ENCODE measurements around the gene UBR1.

GRCh38 chr15:43133430-43134156 is 27.8 kb upstream of the UBR1 start, which contains the start of gene TMEM62:
- TF ChIP-seq CTCF (IDR thresholded peaks at IDR 0.05; ENCODE audit: insufficient read depth, low read length): no peak
- peak; percentile 49 for TF ChIP-seq REST (IDR thresholded peaks at IDR 0.05; ENCODE audit: insufficient replicate concordance, low read depth)
- no peak for TF ChIP-seq SPI1 (IDR thresholded peaks at IDR 0.05; ENCODE audit: borderline replicate concordance, low read depth)
- no peak for TF ChIP-seq GABPA (IDR thresholded peaks at IDR 0.05; ENCODE audit: low read depth)
- peak; percentile 73 for TF ChIP-seq POLR2AphosphoS5 (IDR thresholded peaks at IDR 0.05; ENCODE audit: low read depth)
